BLaER1 (cell line): ENCODE data around the gene PRR3.
A peak's percentile ranks its signal among the peaks of the same experiment; 100 is the strongest.

ENCODE experiments used
- H3K27ac ChIP-seq: shearing (Covaris generic); formaldehyde crosslinking; 2 replicates; pipeline ENCODE4 v1.8.1; 2022
- H3K27me3 ChIP-seq: shearing (Covaris generic); formaldehyde crosslinking; 2 replicates; pipeline ENCODE4 v1.8.1; 2022
- H3K36me3 ChIP-seq: shearing (Covaris generic); formaldehyde crosslinking; 2 replicates; pipeline ENCODE4 v1.8.1; 2022
- H3K4me1 ChIP-seq: shearing (Covaris generic); formaldehyde crosslinking; 2 replicates; pipeline ENCODE4 v1.8.1; 2022
- H3K4me2 ChIP-seq: shearing (Covaris generic); formaldehyde crosslinking; 2 replicates; pipeline ENCODE4 v1.8.1; 2022
- H3K4me3 ChIP-seq: shearing (Covaris generic); formaldehyde crosslinking; 2 replicates; pipeline ENCODE4 v1.8.1; 2022
- H3K9ac ChIP-seq: shearing (Covaris generic); formaldehyde crosslinking; 2 replicates; pipeline ENCODE4 v1.8.1; 2022
- H3K9me3 ChIP-seq: shearing (Covaris generic); formaldehyde crosslinking; 2 replicates; pipeline ENCODE4 v1.8.1; 2022
- H4K20me1 ChIP-seq: shearing (Covaris generic); formaldehyde crosslinking; 2 replicates; pipeline ENCODE4 v1.8.1; 2022
- Cebpa-rat ChIP-seq: shearing (Covaris generic); IDR thresholded peaks from 2 replicates; pipeline ENCODE4 v1.8.1; 2022

The PRR3 gene

GRCh38 chr6:30556906-30557682 lies at the start of gene PRR3:
PRR3 (plus strand) TSS chr6:30557295; CDS start chr6:30557345, 50 bp downstream.
- peak within 1 kb of the TSS; percentile 90 for H3K9ac ChIP-seq
- no peaks in the 10 kb centered on the region for H3K9me3 ChIP-seq
- H4K20me1 ChIP-seq, result peaks cover 54% of the 10 kb centered on the region; the same call in 1 of the 2 replicates
- peak within 1 kb of the TSS; percentile 85 for H3K4me3 ChIP-seq
- no peaks in the 10 kb centered on the region for H3K27me3 ChIP-seq
- no peak for TF ChIP-seq Cebpa-rat
- H3K27ac ChIP-seq, result peak within 1 kb of the TSS; percentile 95
- peak within 1 kb of the TSS; percentile 90 for H3K4me2 ChIP-seq
- peaks cover 38% of the 10 kb centered on the region for H3K4me1 ChIP-seq
- H3K36me3 ChIP-seq, result peaks cover 43% of the 10 kb centered on the region

GRCh38 chr6:30507849-30508827 lies 49.0 kb upstream of the PRR3 start:
- Histone ChIP-seq H3K27ac (peak overlapping the region; percentile 93), H3K27me3 (no peaks in the 10 kb centered on the region), H4K20me1 (no peaks in the 10 kb centered on the region), H3K4me3 (peak overlapping the region; percentile 48), H3K4me2 (peak overlapping the region; percentile 81), H3K36me3 (no peaks in the 10 kb centered on the region), H3K9ac (peak overlapping the region; percentile 73), H3K4me1 (peaks cover 75% of the 10 kb centered on the region), H3K9me3 (no peaks in the 10 kb centered on the region)
- no peak for TF ChIP-seq Cebpa-rat

- Histone ChIP-seq H4K20me1 (no peaks in the 10 kb centered on the region), H3K27me3 (no peaks in the 10 kb centered on the region), H3K36me3 (no peaks in the 10 kb centered on the region), H3K27ac (peak overlapping the region; percentile 93), H3K4me2 (peak overlapping the region; percentile 81), H3K4me1 (peaks cover 85% of the 10 kb centered on the region), H3K9me3 (no peaks in the 10 kb centered on the region), H3K9ac (peak overlapping the region; percentile 73), H3K4me3 (peak overlapping the region; percentile 48)
- TF ChIP-seq Cebpa-rat, result no peak
Observed at GRCh38 chr6:30508890-30509736, 48.0 kb upstream of the PRR3 start.

GRCh38 chr6:30510419-30511168 lies 46.5 kb upstream of the PRR3 start:
- H3K4me2 ChIP-seq, result peak overlapping the region; percentile 81
- H3K36me3 ChIP-seq, result no peaks in the 10 kb centered on the region
- no peak for TF ChIP-seq Cebpa-rat
- peaks cover 97% of the 10 kb centered on the region for H3K4me1 ChIP-seq
- no peaks in the 10 kb centered on the region for H3K9me3 ChIP-seq
- H3K27me3 ChIP-seq, result no peaks in the 10 kb centered on the region
- peak overlapping the region; percentile 93 for H3K27ac ChIP-seq
- H3K4me3 ChIP-seq, result peak overlapping the region; percentile 48
- H4K20me1 ChIP-seq, result no peaks in the 10 kb centered on the region
- peak overlapping the region; percentile 73 for H3K9ac ChIP-seq

GRCh38 chr6:30511169-30511546 lies 45.9 kb upstream of the PRR3 start:
- H3K4me3 ChIP-seq, result no peak overlapping the region
- peaks cover 95% of the 10 kb centered on the region for H3K4me1 ChIP-seq
- TF ChIP-seq Cebpa-rat, result no peak
- peak overlapping the region; percentile 93 for H3K27ac ChIP-seq
- H3K36me3 ChIP-seq, result no peaks in the 10 kb centered on the region
- H3K9ac ChIP-seq, result peak overlapping the region; percentile 73
- H3K4me2 ChIP-seq, result peak overlapping the region; percentile 81
- no peaks in the 10 kb centered on the region for H4K20me1 ChIP-seq
- H3K27me3 ChIP-seq, result no peaks in the 10 kb centered on the region
- H3K9me3 ChIP-seq, result no peaks in the 10 kb centered on the region

GRCh38 chr6:30513451-30513850 lies 43.6 kb upstream of the PRR3 start:
- no peak overlapping the region for H3K4me2 ChIP-seq
- H3K4me3 ChIP-seq, result no peak overlapping the region
- peak overlapping the region; percentile 97; the same call in 1 of the 2 replicates for H3K27ac ChIP-seq
- H4K20me1 ChIP-seq, result no peaks in the 10 kb centered on the region
- peaks cover 12% of the 10 kb centered on the region for H3K9me3 ChIP-seq
- no peak overlapping the region for H3K9ac ChIP-seq
- H3K4me1 ChIP-seq, result peaks cover 86% of the 10 kb centered on the region
- H3K36me3 ChIP-seq, result no peaks in the 10 kb centered on the region
- no peak for TF ChIP-seq Cebpa-rat
- H3K27me3 ChIP-seq, result no peaks in the 10 kb centered on the region

- Histone ChIP-seq H3K4me2 (peak overlapping the region; percentile 88), H3K27ac (peak overlapping the region; percentile 97), H3K27me3 (no peaks in the 10 kb centered on the region), H3K4me3 (peak overlapping the region; percentile 68), H3K9me3 (peaks cover 29% of the 10 kb centered on the region), H4K20me1 (no peaks in the 10 kb centered on the region), H3K4me1 (peaks cover 76% of the 10 kb centered on the region), H3K36me3 (no peaks in the 10 kb centered on the region), H3K9ac (peak overlapping the region; percentile 84)
- TF ChIP-seq Cebpa-rat, result no peak
Observed at GRCh38 chr6:30515106-30515505, 42.0 kb upstream of the PRR3 start.

- TF ChIP-seq Cebpa-rat, result peak; percentile 99
- H3K9ac ChIP-seq, result peak overlapping the region; percentile 84
- no peaks in the 10 kb centered on the region for H3K27me3 ChIP-seq
- H3K4me2 ChIP-seq, result peak overlapping the region; percentile 88
- H3K36me3 ChIP-seq, result no peaks in the 10 kb centered on the region
- peaks cover 39% of the 10 kb centered on the region for H3K9me3 ChIP-seq
- H3K4me3 ChIP-seq, result peak overlapping the region; percentile 68
- H3K4me1 ChIP-seq, result peaks cover 66% of the 10 kb centered on the region
- H4K20me1 ChIP-seq, result no peaks in the 10 kb centered on the region
- H3K27ac ChIP-seq, result peak overlapping the region; percentile 97
Observed at GRCh38 chr6:30515944-30516753, 40.9 kb upstream of the PRR3 start.
